Measurements from ENCODE around the gene PYGM.

The PYGM gene

GRCh38 chr11:64729851-64730382 is 29.9 kb downstream of the PYGM start:
- DNase-seq = no peak

- no peak for DNase-seq
These were observed 30.9 kb downstream of the PYGM start for GRCh38 chr11:64728757-64729365.

- DNase-seq = no peak
These were observed 32.8 kb downstream of the PYGM start for GRCh38 chr11:64726867-64727530.

GRCh38 chr11:64726211-64726641 is 33.5 kb downstream of the PYGM start:
- no peak for DNase-seq

GRCh38 chr11:64724863-64725532 is 34.8 kb downstream of the PYGM start:
- no peak for DNase-seq

- DNase-seq = no peak
These were observed 35.6 kb downstream of the PYGM start for GRCh38 chr11:64723907-64724862.

- peak; percentile 88 for DNase-seq
These were observed 36.5 kb downstream of the PYGM start, which contains the start of gene NRXN2 for GRCh38 chr11:64723117-64723906. NRXN2 (minus strand) TSS chr11:64723197; CDS start chr11:64713699, 9,498 bp downstream.

GRCh38 chr11:64722141-64723065 is 37.4 kb downstream of the PYGM start:
- no peak for DNase-seq

- no peak for DNase-seq
These were observed 38.4 kb downstream of the PYGM start for GRCh38 chr11:64721359-64721699.

GRCh38 chr11:64720640-64721358 is 39.0 kb downstream of the PYGM start:
- no peak for DNase-seq

- no peak for DNase-seq
These were observed 39.6 kb downstream of the PYGM start for GRCh38 chr11:64720167-64720566.

- DNase-seq = no peak
These were observed 40.4 kb downstream of the PYGM start for GRCh38 chr11:64719406-64719805.

GRCh38 chr11:64718780-64719124 is 41.0 kb downstream of the PYGM start:
- no peak for DNase-seq

- no peak for DNase-seq
These were observed 41.5 kb downstream of the PYGM start for GRCh38 chr11:64718084-64718779.

GRCh38 chr11:64717268-64717578 is 42.6 kb downstream of the PYGM start:
- DNase-seq = no peak

- DNase-seq = no peak
These were observed 43.1 kb downstream of the PYGM start for GRCh38 chr11:64716473-64717267.

GRCh38 chr11:64715756-64716472 is 43.9 kb downstream of the PYGM start:
- DNase-seq = no peak

- no peak for DNase-seq
These were observed 44.7 kb downstream of the PYGM start for GRCh38 chr11:64715110-64715509.

Measured in activated naive CD4-positive, alpha-beta T cell treated with anti-CD3 and anti-CD28 coated beads, Interleukin-2, amount 50 U/mL, for 16 hours (primary cell).